Limb (tissue), 2 donors: Measurements from ENCODE around the gene TPSD1.
"Not testable (repeated sequence)": the region's sequence is repeated elsewhere in the genome, so short reads cannot be mapped to it uniquely, and the experiment has no call there.

Source experiments
- DNase-seq, 2 donors: peaks; one replicate each; pipeline ENCODE4 v3.0.0-alpha.2; 2016; ENCODE audit errors: extremely low spot score in 2 of 2

TPSD1 gene

DNA sequence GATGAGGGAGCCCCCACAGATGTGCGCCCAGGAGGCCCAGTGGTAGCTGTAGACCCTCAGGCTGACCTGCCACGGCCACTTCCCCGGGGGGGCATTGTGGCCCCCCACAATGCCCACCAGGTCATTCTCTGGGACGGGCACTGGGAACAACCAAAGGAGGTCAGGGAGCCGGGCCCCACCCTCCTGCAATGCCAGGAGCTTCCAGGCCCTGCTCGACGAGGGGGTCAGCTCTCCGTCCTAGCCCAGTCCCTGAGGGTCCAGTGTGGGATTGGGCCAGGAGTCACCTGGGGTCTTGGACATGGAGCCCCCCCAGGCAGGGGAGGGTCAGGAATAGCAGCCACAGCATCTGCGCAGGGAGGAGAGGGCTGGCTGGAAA, 7.0 kb downstream of the TPSD1 start:
- no peak for DNase-seq

DNA sequence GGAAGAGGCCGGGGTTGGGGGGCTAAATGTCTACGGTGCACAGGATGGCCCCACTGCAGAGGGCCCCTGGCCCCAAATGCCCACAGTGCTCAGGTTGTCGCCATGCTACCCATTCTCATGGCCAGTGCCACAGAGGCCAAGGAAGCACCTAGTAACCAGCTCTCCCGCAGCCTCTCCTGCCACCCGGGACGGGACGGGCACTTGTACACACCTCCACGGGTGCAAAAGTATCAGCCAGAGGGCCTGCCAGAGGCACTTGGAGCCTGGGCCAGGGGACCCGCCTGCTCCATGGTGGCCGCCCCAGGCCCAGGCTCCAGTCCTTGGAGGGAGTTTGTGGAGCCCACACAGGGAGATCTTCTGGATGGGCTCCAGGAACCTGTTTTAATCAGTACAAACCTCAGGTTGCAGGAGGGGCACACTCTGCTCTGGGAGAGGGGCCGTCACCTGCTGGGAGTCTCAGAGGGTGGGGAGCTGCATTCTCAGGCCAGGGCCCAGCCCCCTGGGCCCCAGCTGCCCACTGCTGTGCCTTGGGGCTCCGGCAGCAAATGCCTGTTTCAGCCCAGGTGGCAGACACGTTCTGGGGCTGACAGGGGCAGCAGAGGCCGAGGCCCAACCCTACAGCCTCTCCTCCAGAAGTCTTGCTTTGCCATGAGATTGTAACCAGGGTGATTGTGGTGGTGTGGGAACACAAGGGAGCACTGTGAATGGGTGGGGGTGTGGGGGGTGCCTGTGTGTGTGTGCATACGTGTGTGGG, 7.9 kb downstream of the TPSD1 start:
- DNase-seq = peak in 1 of 2 donors; percentile 25

- no peak for DNase-seq
These were observed 8.6 kb downstream of the TPSD1 start for GRCh38 chr16:1264345-1265089.

DNA sequence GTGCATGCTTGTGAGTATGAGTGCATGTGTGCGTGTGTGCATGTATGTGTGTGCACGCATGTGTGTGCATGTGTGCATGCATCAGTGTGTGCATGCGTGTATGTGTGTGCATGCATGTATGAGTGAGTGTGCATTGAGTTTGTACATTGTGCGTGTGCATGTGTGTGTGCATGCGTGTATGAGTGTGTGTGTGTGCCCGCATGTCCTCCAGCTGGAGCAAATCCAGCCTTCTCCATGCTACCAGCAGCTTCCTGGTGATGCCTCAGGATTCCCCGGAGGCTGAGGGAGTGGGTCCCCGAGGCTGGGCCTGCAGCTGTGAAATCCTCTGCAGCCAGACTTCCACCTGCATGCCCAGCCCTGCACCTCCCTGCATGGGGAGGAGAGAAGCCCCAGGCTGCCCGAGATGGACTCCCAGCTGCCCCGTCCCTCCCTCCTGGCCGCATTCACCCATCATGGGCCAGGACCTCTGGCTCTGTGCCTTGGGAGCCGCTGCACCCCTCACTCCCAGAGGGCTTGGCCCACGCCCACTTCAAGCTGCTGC, 9.3 kb downstream of the TPSD1 start:
- DNase-seq = peak in 1 of 2 donors; percentile 18

GRCh38 chr16:1265826-1266225, 10.0 kb downstream of the TPSD1 start:
- no peak for DNase-seq

- DNase-seq = not testable (repeated sequence)
These were observed 13.5 kb downstream of the TPSD1 start for GRCh38 chr16:1269418-1269817.

DNA sequence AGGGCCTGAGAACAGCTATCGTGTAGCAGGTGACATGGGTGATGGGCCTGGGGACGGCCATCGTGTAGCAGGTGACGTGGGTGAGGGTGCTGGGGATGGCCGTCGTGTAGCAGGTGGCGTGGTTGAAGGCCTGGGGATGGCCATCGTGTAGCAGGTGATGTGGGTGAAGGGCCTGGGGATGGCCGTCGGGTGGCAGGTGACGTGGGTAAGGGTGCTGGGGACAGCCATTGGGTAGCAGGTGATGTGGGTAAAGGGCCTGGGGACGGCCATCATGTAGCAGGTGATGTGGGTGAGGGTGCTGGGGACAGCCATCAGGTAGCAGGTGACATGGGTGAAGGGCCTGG, 15.5 kb downstream of the TPSD1 start:
- no peak for DNase-seq

DNA sequence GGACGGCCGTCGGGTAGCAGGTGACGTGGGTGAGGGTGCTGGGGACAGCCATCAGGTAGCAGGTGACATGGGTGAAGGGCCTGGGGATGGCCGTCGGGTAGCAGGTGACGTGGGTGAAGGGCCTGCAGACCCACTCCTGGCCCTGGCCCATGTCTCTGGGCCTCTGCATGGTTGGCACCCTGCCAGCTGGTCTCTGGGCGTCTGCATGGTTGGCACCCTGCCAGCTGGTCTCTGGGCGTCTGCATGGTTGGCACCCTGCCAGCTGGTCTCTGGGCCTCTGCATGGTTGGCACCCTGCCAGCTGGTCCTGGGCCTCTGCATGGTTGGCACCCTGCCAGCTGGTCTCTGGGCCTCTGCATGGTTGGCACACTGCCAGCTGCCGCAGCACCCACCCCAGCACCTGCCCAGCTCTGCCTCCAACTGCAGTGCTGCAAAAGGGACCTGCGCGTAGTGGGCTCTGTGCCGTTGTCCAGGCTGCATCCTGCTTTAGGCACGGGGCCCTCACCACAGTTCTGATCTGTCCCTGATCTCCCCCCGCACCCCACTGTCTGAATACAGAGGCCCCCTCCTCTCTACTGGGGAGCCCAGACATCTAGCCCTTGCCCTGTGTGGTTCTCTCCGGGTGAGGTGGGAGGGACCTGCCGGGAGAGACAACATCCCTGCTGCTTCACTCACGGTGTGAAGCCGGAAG, 16.0 kb downstream of the TPSD1 start:
- DNase-seq = peak in 1 of 2 donors; percentile 86

- no peak for DNase-seq
These were observed 16.8 kb downstream of the TPSD1 start for GRCh38 chr16:1272453-1273198.

DNA sequence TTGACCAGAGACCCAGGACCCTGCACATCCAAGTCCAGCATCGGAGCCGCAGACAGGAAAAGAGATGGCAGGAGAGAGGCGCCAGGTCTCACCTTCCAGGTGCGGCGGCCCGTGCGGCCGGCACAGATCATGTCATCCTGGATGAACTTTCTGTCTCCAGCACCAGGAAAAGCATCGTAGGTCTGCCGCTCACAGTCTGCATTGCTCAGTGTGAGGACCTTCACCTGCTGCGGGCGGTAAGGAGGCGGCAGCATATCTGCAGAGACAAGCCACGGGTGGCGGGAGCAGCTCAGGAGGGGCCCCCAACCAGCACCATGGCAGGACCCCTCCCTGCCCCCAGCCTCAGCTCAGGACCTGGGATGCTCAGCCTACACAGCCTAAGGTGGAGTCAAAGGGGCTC, 17.9 kb downstream of the TPSD1 start:
- DNase-seq = no peak

DNA sequence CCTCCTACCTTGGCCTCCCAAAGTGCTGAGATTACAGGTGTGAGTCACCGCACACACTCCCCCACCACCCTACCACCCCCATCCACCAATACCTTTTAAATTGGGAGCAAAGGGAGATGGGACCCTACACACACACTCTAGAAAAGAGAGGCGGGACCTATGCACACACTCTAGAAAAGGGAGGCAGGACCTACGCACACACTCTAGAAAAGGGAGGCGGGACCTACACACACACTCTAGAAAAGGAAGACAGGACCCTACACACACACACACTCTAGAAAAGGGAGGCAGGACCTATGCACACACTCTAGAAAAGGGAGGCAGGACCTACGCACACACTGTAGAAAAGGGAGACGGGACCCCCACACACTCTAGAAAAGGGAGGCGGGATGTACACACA, 18.9 kb downstream of the TPSD1 start:
- no peak for DNase-seq

GRCh38 chr16:1275791-1276579, 20.1 kb downstream of the TPSD1 start:
- DNase-seq = peak in 1 of 2 donors; percentile 34

- DNase-seq = no peak
These were observed 20.7 kb downstream of the TPSD1 start for GRCh38 chr16:1276580-1276878.

GRCh38 chr16:1277151-1277598, 21.3 kb downstream of the TPSD1 start:
- DNase-seq = peak in 1 of 2 donors; percentile 28

DNA sequence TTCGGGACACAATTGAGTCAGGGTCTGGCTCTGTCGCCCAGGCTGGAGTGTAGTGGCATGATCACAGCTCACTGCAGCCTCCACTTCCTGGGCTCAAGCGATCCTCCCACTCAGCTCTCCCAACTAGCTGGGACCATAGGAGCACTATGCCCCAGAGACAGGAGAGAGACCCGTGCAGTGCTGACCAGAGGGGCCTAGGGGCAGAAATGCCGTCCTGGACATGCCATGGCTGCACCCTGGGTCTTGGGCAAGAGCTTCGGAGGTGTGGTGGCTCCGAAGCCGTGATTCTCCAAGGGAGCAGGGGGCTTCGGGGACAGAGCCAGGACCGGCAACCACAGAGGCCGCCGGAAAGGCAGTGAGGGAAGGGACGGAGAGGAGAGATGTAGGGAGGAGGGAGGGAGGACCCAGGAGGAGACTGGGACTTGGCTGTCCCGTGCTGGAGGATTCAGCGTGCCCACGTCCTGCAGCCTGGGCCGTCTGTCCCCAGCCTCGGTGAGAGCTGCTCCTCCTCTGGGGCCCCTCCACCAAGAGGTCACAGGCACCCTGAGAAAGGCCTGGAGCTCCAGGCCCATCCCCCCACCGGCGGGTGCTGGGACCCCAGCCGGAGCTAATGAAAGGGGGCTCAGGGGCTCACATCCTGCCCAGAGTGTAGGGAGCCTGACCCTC, 21.9 kb downstream of the TPSD1 start:
- peak in 1 of 2 donors; percentile 28 for DNase-seq

DNA sequence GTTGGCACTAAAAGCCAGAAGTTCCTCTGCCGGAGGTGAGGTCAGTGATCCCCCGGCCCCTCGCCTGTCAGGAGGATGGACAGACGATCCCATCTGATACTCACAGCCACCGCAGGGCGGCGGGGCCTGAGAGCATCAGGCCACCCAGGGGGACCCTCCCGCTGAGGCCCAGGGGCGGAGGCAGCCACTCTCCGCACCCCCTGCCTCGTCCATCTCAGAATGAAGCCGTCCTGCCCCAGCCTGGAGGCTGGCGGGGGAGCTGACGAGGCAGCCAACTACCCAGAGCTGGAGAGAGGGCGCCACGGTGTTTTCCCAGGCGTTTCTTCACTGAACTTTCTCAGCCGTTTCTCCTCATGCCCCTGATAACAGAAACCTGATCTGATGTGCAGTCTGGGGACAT, 22.6 kb downstream of the TPSD1 start:
- DNase-seq = peak in 1 of 2 donors; percentile 41

DNA sequence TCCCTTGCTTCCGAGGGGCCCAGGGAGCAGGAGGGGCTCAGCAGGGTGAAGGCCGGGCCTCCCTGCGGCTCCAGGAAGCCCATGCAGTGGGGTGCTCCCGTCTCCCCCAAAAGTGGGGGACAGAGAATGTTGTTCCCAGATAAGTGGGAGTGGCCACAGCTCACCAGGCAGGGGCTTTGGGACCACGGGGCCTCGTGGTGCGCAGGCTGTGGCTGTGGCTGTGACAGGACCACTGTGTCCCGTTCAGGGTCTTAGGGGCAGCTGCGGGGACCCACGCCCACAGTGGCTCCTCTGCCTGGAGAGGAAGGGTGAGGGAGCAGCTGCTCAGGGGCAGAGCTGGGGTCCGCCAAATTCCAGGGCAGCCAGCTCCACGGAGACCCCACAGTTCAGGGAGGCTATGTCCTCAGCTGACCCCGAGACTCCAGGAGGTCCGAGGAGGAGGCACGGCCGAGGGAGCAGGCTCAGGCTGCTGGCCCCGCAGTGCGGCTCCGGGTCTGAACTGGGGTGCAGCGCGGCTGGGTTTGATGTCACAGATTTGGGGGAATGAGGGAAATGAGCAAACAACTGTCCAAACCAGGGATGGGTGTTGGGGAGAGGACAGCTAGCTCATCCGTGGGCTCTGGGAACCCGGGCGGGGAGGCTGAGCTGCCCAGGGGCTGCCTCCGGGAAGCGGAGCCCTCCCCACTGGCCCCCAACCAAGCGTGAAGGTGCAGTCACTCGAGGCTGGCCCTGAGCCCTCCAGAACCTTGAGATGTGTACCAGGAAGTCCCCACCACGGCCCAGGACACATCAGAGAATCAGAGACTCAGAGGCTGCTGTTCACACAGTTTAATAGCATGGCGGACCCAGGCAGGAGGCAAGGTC, 23.4 kb downstream of the TPSD1 start:
- DNase-seq = peak in 1 of 2 donors; percentile 18

DNA sequence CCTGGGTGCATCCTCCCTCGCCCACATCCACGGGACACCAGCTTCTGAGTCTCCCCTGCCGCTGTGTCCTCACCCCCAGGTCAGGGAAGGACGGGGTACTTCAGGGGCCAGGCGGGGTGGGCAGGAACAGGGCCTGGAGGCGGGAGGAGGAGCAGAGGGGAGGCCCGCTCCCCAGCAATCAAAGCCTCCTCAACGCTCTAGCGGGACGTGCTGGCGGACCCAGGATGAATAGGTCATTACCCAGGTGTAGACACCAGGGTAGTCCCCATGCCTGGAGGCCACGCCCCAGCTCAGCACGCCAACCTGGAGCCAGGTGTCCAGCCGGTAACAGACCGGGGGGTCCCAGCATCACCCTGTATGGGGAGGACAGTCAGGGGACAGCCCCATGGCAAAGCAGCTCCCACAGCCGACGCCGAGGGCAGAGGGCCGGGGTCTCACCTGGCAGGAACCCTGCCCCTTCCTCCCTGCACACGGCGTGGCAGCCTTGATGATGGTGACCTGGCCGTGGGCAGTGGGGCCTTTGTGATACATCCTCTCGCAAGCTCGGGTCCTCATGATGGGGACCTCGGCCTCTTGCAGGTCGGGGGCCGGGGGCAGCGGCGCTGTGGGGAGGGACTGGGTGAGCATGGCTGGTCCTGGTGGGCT, 24.2 kb downstream of the TPSD1 start:
- peak in 1 of 2 donors; percentile 23 for DNase-seq

DNA sequence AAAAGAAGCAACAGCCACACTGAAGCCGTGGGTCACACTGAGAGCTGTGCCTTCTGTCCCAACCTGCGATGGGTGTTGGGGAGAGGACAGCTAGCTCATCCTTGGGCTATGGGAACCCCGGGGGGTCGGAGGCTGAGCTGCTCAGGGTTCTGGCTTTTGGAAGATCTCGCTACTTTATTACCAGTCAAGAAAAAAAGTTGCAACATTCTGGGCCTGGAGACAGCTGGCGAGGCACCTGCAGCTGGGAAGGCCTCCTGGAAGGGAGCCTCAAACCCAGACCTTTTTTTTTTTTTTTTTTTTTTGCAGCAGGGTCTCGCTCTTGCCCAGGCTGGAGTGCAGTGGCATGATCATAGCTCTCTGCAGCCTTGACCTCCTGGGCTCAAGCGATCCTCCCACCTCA, 24.9 kb downstream of the TPSD1 start:
- no peak for DNase-seq
